Tibial nerve (tissue), 4 donors: ENCODE results near the gene FLG. TPM values are rescaled to one million over a fixed set of nuclear protein-coding genes. Genes with fewer than 3 reads are reported as not detected.
"Not testable (repeated sequence)": the region's sequence is repeated elsewhere in the genome, so short reads cannot be mapped to it uniquely, and the experiment has no call there.

Source experiments
- DNase-seq, 2 donors: peaks; one replicate each; pipeline ENCODE4 v3.0.0-alpha.2; 2019; ENCODE audit warnings: low spot score in 2 of 2
- H3K27ac ChIP-seq, 4 donors: fragments of 200-600 bp; sonication (generic) in 3 of 4; one replicate each; pipeline ENCODE4 v1.5.1; 2017 to 2019; ENCODE audit warnings: mild to moderate bottlenecking in 1 of 4
- H3K27me3 ChIP-seq, 2 donors: fragments of 200-600 bp; sonication (generic) in 1 of 2; one replicate each; pipeline versions ENCODE4 v1.5.1 to v1.6.0; 2017 to 2019
- H3K36me3 ChIP-seq, 3 donors: fragments of 200-600 bp; sonication (generic); one replicate each; pipeline ENCODE4 v1.5.1; 2018 to 2019
- H3K4me1 ChIP-seq, 4 donors: fragments of 200-600 bp; sonication (generic) in 3 of 4; one replicate each; pipeline ENCODE4 v1.5.1; 2017 to 2019
- H3K4me3 ChIP-seq, 4 donors: fragments of 200-600 bp; sonication (generic) in 3 of 4; one replicate each; pipeline ENCODE4 v1.5.1; 2017 to 2019; ENCODE audit warnings: mild to moderate bottlenecking in 1 of 4, moderate library complexity in 1 of 4
- H3K9me3 ChIP-seq, 4 donors: fragments of 200-600 bp; sonication (generic) in 3 of 4; one replicate each; pipeline ENCODE4 v1.5.1; 2017 to 2019
- CTCF ChIP-seq, 5 experiments: fragments of 200-600 bp in 3 of 5; fragments of 450-650 bp in 2 of 5; sonication (generic) in 3 of 5; IDR thresholded peaks; one replicate each; pipeline ENCODE4 v1.5.1; 2016 to 2019; ENCODE audit warnings: antibody characterized with exemption in 5 of 5, mild to moderate bottlenecking in 3 of 5, moderate library complexity in 2 of 5
- EP300 ChIP-seq, 2 donors: sonication (generic); formaldehyde crosslinking; IDR thresholded peaks; one replicate each; pipeline ENCODE4 v1.6.1; 2017; ENCODE audit warnings: antibody characterized with exemption in 2 of 2, mild to moderate bottlenecking in 1 of 2
- POLR2A ChIP-seq, 2 donors: fragments of 450-650 bp; IDR thresholded peaks; one replicate each; pipeline ENCODE4 v1.6.1; 2017; ENCODE audit warnings: antibody characterized with exemption in 2 of 2, mild to moderate bottlenecking in 2 of 2, moderate library complexity in 2 of 2
- WGBS, 2 donors: methylation state at CpG; one replicate each; pipeline ENCODE4 v1.1.5; 2018; 5-methylcytosine and 5-hydroxymethylcytosine counted together
- total RNA-seq, 4 donors: library from RNA; depleted of rRNA; stranded (reverse); fragments of >200 nt; gene quantifications; one replicate each; pipeline ENCODE4 v1.1.0, GENCODE V29; 2016

FLG gene
- total RNA-seq, 4 donors from 2014 or later, result not detected

DNA sequence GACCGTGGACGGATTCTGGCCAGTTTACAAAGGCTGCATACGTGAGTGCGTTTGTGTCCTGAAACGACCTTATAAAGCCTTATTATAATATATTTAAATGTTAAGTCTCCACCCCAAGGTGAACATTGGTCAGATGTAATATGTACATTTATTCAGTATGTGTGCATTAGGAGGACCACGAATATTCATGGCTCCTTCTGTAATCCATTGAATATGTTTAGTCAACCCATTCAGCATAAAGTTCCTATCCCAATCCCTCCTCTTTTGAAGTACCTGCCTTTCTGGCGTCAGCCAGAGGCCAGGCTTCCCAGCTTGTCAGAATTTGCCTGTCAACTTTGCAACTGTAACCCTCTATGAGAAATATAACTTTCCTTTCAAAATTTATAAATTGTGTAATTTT is 10.4 kb upstream of the FLG start:
- Histone ChIP-seq H3K36me3 (no peaks in the 10 kb centered on the region), H3K9me3 (no peaks in the 10 kb centered on the region), H3K27me3 (no peaks in the 10 kb centered on the region), H3K4me3 (no peak overlapping the region), H3K4me1 (no peaks in the 10 kb centered on the region), H3K27ac (no peak overlapping the region)
- no peak for TF ChIP-seq EP300 (IDR thresholded peaks at IDR 0.05)
- no peak for TF ChIP-seq CTCF (IDR thresholded peaks at IDR 0.05)
- TF ChIP-seq POLR2A (IDR thresholded peaks at IDR 0.05), result no peak
- no peak for DNase-seq
- WGBS, 2 donors, result 64 to 70% methylated on average over 7 of the region's 7 CpGs

- no peaks in the 10 kb centered on the region for H3K36me3 ChIP-seq
- no peak overlapping the region for H3K27ac ChIP-seq
- no peak overlapping the region for H3K4me3 ChIP-seq
- H3K27me3 ChIP-seq, result no peaks in the 10 kb centered on the region
- no peaks in the 10 kb centered on the region for H3K4me1 ChIP-seq
- no peak for DNase-seq
- no peaks in the 10 kb centered on the region for H3K9me3 ChIP-seq
- 85 to 95% methylated on average over 1 of the region's 1 CpG for WGBS, 2 donors
- TF ChIP-seq POLR2A (IDR thresholded peaks at IDR 0.05) (no peak), EP300 (IDR thresholded peaks at IDR 0.05) (no peak)
Measured at GRCh38 chr1:152328801-152329391, 3.9 kb upstream of the FLG start.

GRCh38 chr1:152313970-152314369 is 11.1 kb downstream of the FLG start:
- Histone ChIP-seq H3K4me1 (no peaks in the 10 kb centered on the region), H3K4me3 (no peak overlapping the region), H3K27me3 (no peaks in the 10 kb centered on the region), H3K9me3 (peaks cover 0 to 42% (median 0%) of the 10 kb centered on the region in 4 donors), H3K27ac (no peak overlapping the region), H3K36me3 (peaks cover 0 to 48% (median 0%) of the 10 kb centered on the region in 3 donors)
- 90 to 100% methylated on average over 1 of the region's 1 CpG for WGBS, 2 donors
- DNase-seq, result no peak
- TF ChIP-seq CTCF (IDR thresholded peaks at IDR 0.05) (no peak), POLR2A (IDR thresholded peaks at IDR 0.05) (no peak), EP300 (IDR thresholded peaks at IDR 0.05) (no peak)

DNA sequence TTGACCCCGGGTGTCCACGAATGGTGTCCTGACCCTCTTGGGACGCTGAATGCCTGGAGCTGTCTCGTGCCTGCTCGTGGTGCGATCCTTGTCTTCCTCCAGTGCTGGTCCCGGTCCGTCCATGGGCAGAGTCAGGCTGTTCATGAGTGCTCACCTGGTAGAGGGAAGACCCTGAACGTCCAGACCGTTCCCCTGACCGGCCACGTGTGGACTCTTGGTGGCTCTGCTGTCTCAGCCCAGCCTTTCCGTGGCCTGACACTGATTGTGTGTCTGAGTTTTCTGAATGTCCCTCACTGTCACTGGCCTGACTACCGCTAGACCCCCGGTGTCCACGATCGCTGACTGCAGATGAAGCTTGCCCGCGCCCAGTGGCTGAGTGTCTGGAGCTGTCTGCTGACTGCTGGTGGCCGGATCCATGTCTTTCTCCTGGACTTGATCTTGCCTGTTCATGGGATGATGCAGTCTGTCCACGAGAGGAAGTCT is 11.7 kb downstream of the FLG start:
- DNase-seq, result no peak

DNA sequence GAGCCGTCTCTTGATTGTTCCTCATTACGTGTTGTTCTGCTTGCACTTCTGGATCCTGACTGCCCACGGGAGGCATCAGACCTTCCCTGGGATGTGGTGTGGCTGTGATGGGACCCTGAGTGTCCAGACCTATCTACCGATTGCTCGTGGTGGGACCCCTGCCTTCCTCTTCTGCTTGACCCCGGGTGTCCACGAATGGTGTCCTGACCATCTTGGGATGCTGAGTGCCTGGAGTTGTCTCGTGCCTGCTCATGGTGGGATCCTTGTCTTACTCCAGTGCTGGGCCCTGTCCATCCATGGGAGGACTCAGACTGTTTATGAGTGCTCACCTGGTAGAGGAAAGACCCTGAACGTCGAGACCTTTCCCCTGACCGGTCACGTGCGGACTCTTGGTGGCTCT is 12.9 kb downstream of the FLG start:
- not testable (repeated sequence) for H3K4me3 ChIP-seq, DNase-seq, H3K4me1 ChIP-seq, H3K27me3 ChIP-seq, H3K27ac ChIP-seq
- WGBS, 2 donors, result 92 to 96% methylated on average over 13 of the region's 13 CpGs
- peaks cover 0 to 59% (median 0%) of the 10 kb centered on the region in 4 donors for H3K9me3 ChIP-seq
- peaks cover 0 to 63% (median 0%) of the 10 kb centered on the region in 3 donors for H3K36me3 ChIP-seq

More for the DNA sequence above, 11.7 kb downstream of the FLG start:
- Histone ChIP-seq H3K4me3 (no peak overlapping the region), H3K4me1 (no peaks in the 10 kb centered on the region), H3K27me3 (no peaks in the 10 kb centered on the region), H3K27ac (no peak overlapping the region), H3K36me3 (peaks cover 0 to 54% (median 0%) of the 10 kb centered on the region in 3 donors), H3K9me3 (peaks cover 0 to 48% (median 0%) of the 10 kb centered on the region in 4 donors)
- WGBS, 2 donors, result 92 to 93% methylated on average over 20 to 21 of the region's 21 CpGs
- TF ChIP-seq POLR2A (IDR thresholded peaks at IDR 0.05) (no peak), CTCF (IDR thresholded peaks at IDR 0.05) (no peak), EP300 (IDR thresholded peaks at IDR 0.05) (no peak)

- no peak overlapping the region for H3K4me3 ChIP-seq
- H3K9me3 ChIP-seq, result peaks cover 0 to 61% (median 0%) of the 10 kb centered on the region in 4 donors
- peaks cover 0 to 72% (median 0%) of the 10 kb centered on the region in 3 donors for H3K36me3 ChIP-seq
- 85 to 96% methylated on average over 5 to 6 of the region's 9 CpGs for WGBS, 2 donors
- TF ChIP-seq POLR2A (IDR thresholded peaks at IDR 0.05) (no peak), CTCF (IDR thresholded peaks at IDR 0.05) (no peak)
- no peak overlapping the region for H3K27ac ChIP-seq
- DNase-seq, result no peak
- H3K4me1 ChIP-seq, result no peaks in the 10 kb centered on the region
- H3K27me3 ChIP-seq, result no peaks in the 10 kb centered on the region
Measured at GRCh38 chr1:152309955-152310354, 15.1 kb downstream of the FLG start.

- not testable (repeated sequence) for H3K27ac ChIP-seq, H3K4me3 ChIP-seq, H3K4me1 ChIP-seq, DNase-seq, H3K27me3 ChIP-seq
- WGBS, 2 donors, result 84 to 91% methylated on average over 17 of the region's 17 CpGs
- Histone ChIP-seq H3K9me3 (peaks cover 0 to 67% (median 0%) of the 10 kb centered on the region in 4 donors), H3K36me3 (peaks cover 0 to 77% (median 0%) of the 10 kb centered on the region in 3 donors)
Measured at GRCh38 chr1:152309320-152309901, 15.6 kb downstream of the FLG start.

DNA sequence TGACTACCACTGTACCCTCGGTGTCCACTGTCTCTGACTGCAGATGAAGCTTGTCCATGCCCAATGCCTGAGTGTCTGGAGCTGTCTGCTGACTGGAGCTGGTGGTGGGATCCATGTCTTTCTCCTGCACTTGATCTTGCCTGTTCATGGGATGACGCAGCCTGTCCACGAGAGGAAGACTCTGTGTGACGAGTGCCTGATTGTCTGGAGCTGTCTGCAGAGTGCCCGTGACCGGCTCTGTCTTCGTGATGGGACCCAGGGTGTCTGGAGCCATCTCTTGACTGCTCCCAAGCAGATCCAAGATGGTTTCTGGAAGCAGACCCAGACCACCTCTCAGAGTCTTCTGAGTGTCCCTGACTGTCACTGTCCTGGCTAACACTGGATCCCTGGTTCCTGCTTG is 16.3 kb downstream of the FLG start:
- not testable (repeated sequence) for H3K4me3 ChIP-seq, DNase-seq, H3K27me3 ChIP-seq, H3K4me1 ChIP-seq, H3K27ac ChIP-seq
- H3K9me3 ChIP-seq, result peaks cover 0 to 72% (median 0%) of the 10 kb centered on the region in 4 donors
- 88% methylated on average over 7 of the region's 7 CpGs for WGBS, 2 donors
- H3K36me3 ChIP-seq, result peaks cover 0 to 83% (median 0%) of the 10 kb centered on the region in 3 donors

DNA sequence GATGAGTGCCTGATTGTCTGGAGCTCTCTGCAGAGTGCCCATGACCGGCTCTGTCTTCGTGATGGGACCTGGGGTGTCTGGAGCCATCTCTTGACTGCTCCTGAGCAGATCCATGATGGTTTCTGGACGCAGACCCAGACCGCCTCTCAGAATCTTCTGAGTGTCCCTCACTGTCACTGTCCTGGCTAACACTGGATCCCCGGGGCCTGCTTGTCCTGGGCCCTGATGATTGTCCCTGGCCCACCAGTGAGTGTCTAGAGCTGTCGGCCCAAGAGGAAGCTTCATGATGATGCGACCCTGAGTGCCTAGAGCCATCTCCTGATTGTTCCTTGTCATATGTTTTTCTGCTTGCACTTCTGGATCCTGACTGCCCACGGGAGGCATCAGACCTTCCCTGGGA is 17.1 kb downstream of the FLG start:
- not testable (repeated sequence) for H3K27ac ChIP-seq, H3K27me3 ChIP-seq, DNase-seq, H3K4me1 ChIP-seq, H3K4me3 ChIP-seq
- Histone ChIP-seq H3K36me3 (peaks cover 0 to 81% (median 0%) of the 10 kb centered on the region in 3 donors), H3K9me3 (peaks cover 0 to 75% (median 0%) of the 10 kb centered on the region in 4 donors)
- 86 to 94% methylated on average over 4 to 8 of the region's 8 CpGs for WGBS, 2 donors
